ENCODE measurements around the gene DRG2.

Gene DRG2

DNA sequence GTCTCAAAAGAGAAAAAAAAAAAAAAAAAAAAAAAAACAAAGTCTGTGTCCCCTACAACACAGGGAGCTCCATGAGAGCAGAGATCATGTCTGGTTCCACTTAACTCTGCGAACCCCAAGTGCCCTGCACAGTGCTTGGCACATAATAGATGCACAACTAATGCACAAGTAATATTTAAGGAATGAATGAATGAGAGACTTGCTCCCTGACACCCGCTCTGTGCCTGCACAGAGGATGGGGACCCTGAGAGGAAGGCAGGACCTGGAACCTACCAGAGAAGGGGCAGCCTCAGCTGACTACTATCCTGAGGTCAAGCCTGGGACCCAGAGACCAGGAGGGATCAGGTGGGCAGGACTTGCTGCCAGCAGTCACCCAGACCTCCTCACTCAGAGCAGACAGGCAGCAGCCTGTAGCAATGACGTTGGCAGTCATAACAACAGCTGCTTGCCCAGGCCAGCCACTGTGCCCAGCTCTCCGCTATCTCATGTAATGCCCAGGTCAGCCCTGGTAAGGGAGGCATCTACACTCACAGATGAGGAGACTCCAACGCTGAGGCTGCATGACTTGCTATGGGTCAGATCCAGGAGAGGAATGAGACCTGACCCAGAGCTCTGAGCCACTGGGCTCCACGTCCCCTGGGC, 23.7 kb downstream of the DRG2 start:
- no peak for DNase-seq (ENCODE audit: extremely low read depth, low read depth)
- TF ChIP-seq, protein P1, sequence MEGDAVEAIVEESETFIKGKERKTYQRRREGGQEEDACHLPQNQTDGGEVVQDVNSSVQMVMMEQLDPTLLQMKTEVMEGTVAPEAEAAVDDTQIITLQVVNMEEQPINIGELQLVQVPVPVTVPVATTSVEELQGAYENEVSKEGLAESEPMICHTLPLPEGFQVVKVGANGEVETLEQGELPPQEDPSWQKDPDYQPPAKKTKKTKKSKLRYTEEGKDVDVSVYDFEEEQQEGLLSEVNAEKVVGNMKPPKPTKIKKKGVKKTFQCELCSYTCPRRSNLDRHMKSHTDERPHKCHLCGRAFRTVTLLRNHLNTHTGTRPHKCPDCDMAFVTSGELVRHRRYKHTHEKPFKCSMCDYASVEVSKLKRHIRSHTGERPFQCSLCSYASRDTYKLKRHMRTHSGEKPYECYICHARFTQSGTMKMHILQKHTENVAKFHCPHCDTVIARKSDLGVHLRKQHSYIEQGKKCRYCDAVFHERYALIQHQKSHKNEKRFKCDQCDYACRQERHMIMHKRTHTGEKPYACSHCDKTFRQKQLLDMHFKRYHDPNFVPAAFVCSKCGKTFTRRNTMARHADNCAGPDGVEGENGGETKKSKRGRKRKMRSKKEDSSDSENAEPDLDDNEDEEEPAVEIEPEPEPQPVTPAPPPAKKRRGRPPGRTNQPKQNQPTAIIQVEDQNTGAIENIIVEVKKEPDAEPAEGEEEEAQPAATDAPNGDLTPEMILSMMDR (IDR thresholded peaks at IDR 0.05; ENCODE audit: low read depth, low read length, missing control alignments), result no peak
- no peak overlapping the region for H3K4me3 ChIP-seq (replicated peaks; ENCODE audit: low read depth, low read length)

DNA sequence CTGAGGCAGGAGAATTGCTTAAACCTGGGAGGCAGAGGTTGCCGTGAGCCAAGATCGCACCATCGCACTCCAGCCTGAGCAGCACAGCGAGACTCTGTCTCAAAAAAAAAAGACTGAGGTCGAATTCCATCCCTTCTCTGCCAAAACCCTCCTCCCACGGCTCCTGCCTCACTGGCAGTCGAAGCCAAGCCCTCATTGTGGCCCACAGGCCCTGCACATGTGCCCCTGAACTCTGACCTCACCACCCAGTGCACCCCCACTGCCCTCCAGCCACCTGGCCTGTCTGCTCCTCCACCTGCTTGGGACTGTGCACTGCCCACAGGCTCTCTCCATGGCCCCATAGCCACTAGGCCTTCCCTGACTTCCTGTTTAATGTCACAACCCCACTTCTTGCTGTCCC, 27.8 kb downstream of the DRG2 start:
- TF ChIP-seq, protein P1 (IDR thresholded peaks at IDR 0.05; ENCODE audit: low read depth, low read length, missing control alignments), result no peak
- H3K4me3 ChIP-seq (replicated peaks; ENCODE audit: low read depth, low read length), result no peak overlapping the region
- no peak for DNase-seq (ENCODE audit: extremely low read depth, low read depth)

DNA sequence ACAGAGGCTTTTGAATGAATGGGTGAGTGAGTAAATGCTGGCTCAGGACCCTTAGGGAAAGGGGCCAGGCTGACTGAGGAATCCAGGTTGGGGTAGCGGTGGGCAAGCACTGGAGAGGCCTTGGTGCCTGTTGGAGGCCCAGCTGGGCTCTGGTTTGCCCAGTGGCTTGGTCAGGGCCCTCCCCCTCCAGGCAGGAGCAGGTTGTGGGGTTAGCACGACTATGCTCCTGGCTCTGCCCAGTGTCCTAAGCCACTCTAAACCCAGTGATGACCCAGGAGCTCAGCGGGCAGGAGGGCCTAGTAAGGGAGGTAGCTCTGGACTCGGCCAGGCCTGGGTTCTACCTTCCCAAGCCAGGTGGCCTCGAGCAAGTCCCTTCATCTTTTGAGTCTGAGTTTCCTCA, 28.3 kb downstream of the DRG2 start:
- no peak for DNase-seq (ENCODE audit: extremely low read depth, low read depth)
- H3K4me3 ChIP-seq (replicated peaks; ENCODE audit: low read depth, low read length), result no peak overlapping the region
- TF ChIP-seq, protein P1 (IDR thresholded peaks at IDR 0.05; ENCODE audit: low read depth, low read length, missing control alignments), result no peak

DNA sequence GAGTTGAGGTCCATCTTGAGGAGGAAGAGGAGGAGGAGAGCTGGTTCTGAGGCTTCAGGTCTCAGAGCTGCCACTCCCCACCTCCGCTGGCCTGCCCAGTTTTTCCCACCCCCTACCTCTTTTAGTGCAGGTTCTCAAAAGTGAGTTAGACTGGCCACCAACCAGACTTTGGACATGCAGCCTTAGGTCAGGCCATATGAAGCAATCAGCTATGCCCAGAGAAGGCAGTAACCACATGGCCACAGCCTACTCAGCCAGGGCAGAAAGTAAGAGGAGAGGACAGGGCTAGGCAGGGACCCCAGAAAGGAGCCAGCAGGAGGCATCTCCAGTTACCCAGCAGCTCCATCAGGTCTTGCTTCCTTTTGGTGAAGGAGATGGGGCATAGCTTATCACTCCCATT, 29.8 kb downstream of the DRG2 start:
- TF ChIP-seq, protein P1 (IDR thresholded peaks at IDR 0.05; ENCODE audit: low read depth, low read length, missing control alignments), result no peak
- H3K4me3 ChIP-seq (replicated peaks; ENCODE audit: low read depth, low read length), result no peak overlapping the region
- DNase-seq (ENCODE audit: extremely low read depth, low read depth), result no peak

DNA sequence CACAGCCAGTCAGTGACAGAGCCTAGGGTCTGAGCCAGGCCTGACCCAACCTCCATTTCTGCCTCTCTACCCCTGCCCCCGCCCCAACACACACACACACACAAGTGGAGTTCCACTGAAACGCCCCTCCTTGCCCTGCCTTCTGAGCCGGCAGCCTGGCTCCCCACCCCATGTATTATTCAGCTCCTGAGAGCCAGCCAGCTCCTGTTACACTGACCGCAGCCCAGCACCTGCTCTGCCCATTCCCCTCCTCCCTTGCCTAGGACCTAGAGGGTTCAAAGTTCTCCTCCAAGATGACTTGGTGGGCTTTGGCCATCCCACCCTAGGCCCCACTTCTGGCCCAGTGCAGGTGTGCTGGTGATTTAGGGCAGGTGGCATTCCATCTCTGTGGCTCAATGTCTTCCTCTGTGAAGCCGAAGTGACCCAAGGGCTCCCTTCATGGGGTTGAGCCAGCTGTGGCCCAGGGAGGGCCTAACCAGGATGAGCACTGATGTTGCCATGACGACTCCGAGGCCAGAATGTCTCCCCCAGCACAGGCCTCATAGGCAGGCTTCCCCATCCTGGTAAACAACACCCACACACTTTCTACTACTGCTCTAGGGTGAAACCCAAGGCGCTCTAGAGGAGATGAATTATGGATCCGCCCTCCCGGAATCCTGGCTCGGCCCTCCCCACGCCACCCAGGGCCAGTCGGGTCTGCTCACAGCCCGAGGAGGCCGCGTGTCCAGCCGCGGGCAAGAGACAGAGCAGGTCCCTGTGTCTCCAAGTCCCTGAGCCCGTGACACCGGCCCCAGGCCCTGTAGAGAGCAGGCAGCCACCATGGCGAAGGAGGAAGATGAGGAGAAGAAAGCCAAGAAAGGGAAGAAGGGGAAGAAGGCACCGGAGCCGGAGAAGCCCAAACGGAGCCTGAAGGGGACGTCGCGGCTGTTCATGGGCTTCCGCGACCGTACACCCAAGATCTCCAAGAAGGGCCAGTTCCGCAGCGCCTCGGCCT, 30.5 kb downstream of the DRG2 start:
- no peak for DNase-seq (ENCODE audit: extremely low read depth, low read depth)
- H3K4me3 ChIP-seq (replicated peaks; ENCODE audit: low read depth, low read length), result no peak overlapping the region
- TF ChIP-seq, protein P1 (IDR thresholded peaks at IDR 0.05; ENCODE audit: low read depth, low read length, missing control alignments), result no peak

DNA sequence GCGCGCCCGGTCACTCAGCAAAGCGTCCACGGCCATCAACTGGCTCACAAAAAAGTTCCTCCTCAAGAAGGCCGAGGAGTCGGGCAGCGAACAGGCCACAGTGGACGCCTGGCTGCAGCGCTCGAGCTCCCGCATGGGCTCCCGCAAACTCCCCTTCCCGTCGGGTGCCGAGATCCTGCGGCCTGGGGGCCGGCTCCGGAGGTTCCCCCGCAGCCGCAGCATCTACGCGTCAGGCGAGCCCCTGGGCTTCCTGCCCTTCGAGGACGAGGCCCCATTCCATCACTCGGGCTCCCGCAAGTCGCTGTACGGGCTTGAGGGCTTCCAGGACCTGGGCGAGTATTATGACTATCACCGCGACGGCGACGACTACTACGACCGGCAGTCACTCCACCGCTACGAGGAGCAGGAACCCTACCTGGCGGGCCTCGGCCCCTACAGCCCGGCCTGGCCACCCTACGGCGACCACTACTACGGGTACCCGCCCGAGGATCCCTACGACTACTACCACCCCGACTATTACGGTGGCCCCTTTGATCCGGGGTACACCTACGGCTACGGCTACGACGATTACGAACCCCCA, 31.5 kb downstream of the DRG2 start:
- H3K4me3 ChIP-seq (replicated peaks; ENCODE audit: low read depth, low read length), result no peak overlapping the region
- DNase-seq (ENCODE audit: extremely low read depth, low read depth), result no peak
- TF ChIP-seq, protein P1 (IDR thresholded peaks at IDR 0.05; ENCODE audit: low read depth, low read length, missing control alignments), result no peak
